HEK293 (cell line): Measurements from ENCODE around the gene ZNHIT3.
"Not testable (repeated sequence)": the region's sequence is repeated elsewhere in the genome, so short reads cannot be mapped to it uniquely, and the experiment has no call there.

ENCODE experiments used
- CTCF ChIA-PET: fragments of 350-600 bp; formaldehyde crosslinking; extraction: SDS; loops from one replicate; lab custom pipeline; 2021; ENCODE audit warnings: antibody characterized with exemption; lab: Yijun Ruan, JAX
- POLR2A ChIA-PET: fragments of 300-600 bp; formaldehyde crosslinking; extraction: SDS; loops from one replicate; lab custom pipeline; 2020; ENCODE audit warnings: antibody characterized with exemption, inconsistent platforms; lab: Yijun Ruan, JAX
- H3K27ac ChIP-seq: fragments of 200-500 bp; sonication (Bioruptor generic); 2 replicates; pipeline ENCODE4 v1.5.1; 2014; ENCODE audit warnings: low read depth, low read length, control low read depth, inconsistent platforms; ENCODE audit errors: extremely low read depth
- H3K36me3 ChIP-seq, 2 experiments: fragments of 200-500 bp in 1 of 2; sonication (Bioruptor generic) in 1 of 2; 1 replicate in 1 of 2; 2 replicates in 1 of 2; pipeline ENCODE4 v1.5.1; 2014 to 2017; ENCODE audit warnings: inconsistent platforms in 2 of 2, low read length in 2 of 2; ENCODE audit not compliant: control insufficient read depth in 2 of 2, insufficient read depth in 1 of 2
- H3K4me1 ChIP-seq: fragments of 200-500 bp; sonication (Bioruptor generic); 2 replicates; pipeline ENCODE4 v1.5.1; 2014; ENCODE audit warnings: mild to moderate bottlenecking, low read length, inconsistent platforms; ENCODE audit not compliant: control insufficient read depth, insufficient read depth
- H3K4me3 ChIP-seq: 2 replicates; pipeline ENCODE4 v1.5.1; 2011; ENCODE audit warnings: low read depth, mild to moderate bottlenecking, control low read depth, low read length, moderate library complexity
- H3K9me3 ChIP-seq: fragments of 200-500 bp; sonication (Bioruptor generic); 2 replicates; pipeline ENCODE4 v1.5.1; 2014; ENCODE audit warnings: low read depth, low read length, inconsistent platforms; ENCODE audit not compliant: control insufficient read depth, insufficient read depth
- EGR2 ChIP-seq: fragments of 450-650 bp; formaldehyde crosslinking; IDR thresholded peaks from 2 replicates; pipeline ENCODE4 v1.5.1; 2016; ENCODE audit warnings: low read depth, missing biosample characterization, missing genetic modification characterization
- PRDM2 ChIP-seq: fragments of 450-650 bp; formaldehyde crosslinking; IDR thresholded peaks from 2 replicates; pipeline ENCODE4 v1.5.1; 2016; ENCODE audit warnings: missing biosample characterization, missing genetic modification characterization, borderline replicate concordance
- ZIC2 ChIP-seq: fragments of 450-650 bp; formaldehyde crosslinking; IDR thresholded peaks from 2 replicates; pipeline ENCODE4 v1.5.1; 2016; ENCODE audit warnings: missing biosample characterization, missing genetic modification characterization
- ZNF140 ChIP-seq: fragments of 450-650 bp; formaldehyde crosslinking; IDR thresholded peaks from 2 replicates; pipeline ENCODE4 v1.5.1; 2016; ENCODE audit warnings: missing biosample characterization, missing genetic modification characterization
- ZNF174 ChIP-seq: fragments of 450-650 bp; formaldehyde crosslinking; IDR thresholded peaks from 2 replicates; pipeline ENCODE4 v1.5.0; 2017; ENCODE audit warnings: missing biosample characterization, mild to moderate bottlenecking, missing genetic modification characterization
- ZNF223 ChIP-seq: fragments of 450-650 bp; formaldehyde crosslinking; IDR thresholded peaks from 2 replicates; pipeline ENCODE4 v1.5.1; 2016; ENCODE audit warnings: missing biosample characterization, missing genetic modification characterization
- ZNF311 ChIP-seq: fragments of 450-650 bp; formaldehyde crosslinking; IDR thresholded peaks from 2 replicates; pipeline ENCODE4 v1.5.1; 2017; ENCODE audit warnings: missing biosample characterization, missing genetic modification characterization, borderline replicate concordance
- ZNF350 ChIP-seq: fragments of 450-650 bp; formaldehyde crosslinking; IDR thresholded peaks from 2 replicates; pipeline ENCODE4 v1.5.0; 2017; ENCODE audit warnings: missing biosample characterization, mild to moderate bottlenecking, missing genetic modification characterization
- ZNF416 ChIP-seq: fragments of 450-650 bp; formaldehyde crosslinking; IDR thresholded peaks from 2 replicates; pipeline ENCODE4 v1.5.1; 2016; ENCODE audit warnings: missing biosample characterization, missing genetic modification characterization
- ZNF521 ChIP-seq: fragments of 450-650 bp; formaldehyde crosslinking; IDR thresholded peaks from 2 replicates; pipeline ENCODE4 v1.5.1; 2017; ENCODE audit warnings: missing biosample characterization, mild to moderate bottlenecking, missing genetic modification characterization
- ZNF558 ChIP-seq: fragments of 450-650 bp; formaldehyde crosslinking; IDR thresholded peaks from 2 replicates; pipeline ENCODE4 v1.5.1; 2016; ENCODE audit warnings: missing biosample characterization, missing genetic modification characterization
- ZNF610 ChIP-seq: fragments of 450-650 bp; formaldehyde crosslinking; IDR thresholded peaks from 2 replicates; pipeline ENCODE4 v1.5.1; 2016; ENCODE audit warnings: missing biosample characterization, missing genetic modification characterization, borderline replicate concordance
- ZNF785 ChIP-seq: fragments of 450-650 bp; formaldehyde crosslinking; IDR thresholded peaks from 2 replicates; pipeline ENCODE4 v1.5.1; 2016; ENCODE audit warnings: missing biosample characterization, missing genetic modification characterization
- TF ChIP-seq, protein P1 (sequence below): fragments of 450-650 bp; formaldehyde crosslinking; IDR thresholded peaks from 2 replicates; pipeline ENCODE4 v1.5.1; 2016; ENCODE audit warnings: missing biosample characterization, missing genetic modification characterization
- TF ChIP-seq, protein P2 (sequence below): fragments of 450-650 bp; formaldehyde crosslinking; IDR thresholded peaks from 2 replicates; pipeline ENCODE4 v1.5.1; 2017; ENCODE audit warnings: missing biosample characterization, missing genetic modification characterization

Gene ZNHIT3

DNA sequence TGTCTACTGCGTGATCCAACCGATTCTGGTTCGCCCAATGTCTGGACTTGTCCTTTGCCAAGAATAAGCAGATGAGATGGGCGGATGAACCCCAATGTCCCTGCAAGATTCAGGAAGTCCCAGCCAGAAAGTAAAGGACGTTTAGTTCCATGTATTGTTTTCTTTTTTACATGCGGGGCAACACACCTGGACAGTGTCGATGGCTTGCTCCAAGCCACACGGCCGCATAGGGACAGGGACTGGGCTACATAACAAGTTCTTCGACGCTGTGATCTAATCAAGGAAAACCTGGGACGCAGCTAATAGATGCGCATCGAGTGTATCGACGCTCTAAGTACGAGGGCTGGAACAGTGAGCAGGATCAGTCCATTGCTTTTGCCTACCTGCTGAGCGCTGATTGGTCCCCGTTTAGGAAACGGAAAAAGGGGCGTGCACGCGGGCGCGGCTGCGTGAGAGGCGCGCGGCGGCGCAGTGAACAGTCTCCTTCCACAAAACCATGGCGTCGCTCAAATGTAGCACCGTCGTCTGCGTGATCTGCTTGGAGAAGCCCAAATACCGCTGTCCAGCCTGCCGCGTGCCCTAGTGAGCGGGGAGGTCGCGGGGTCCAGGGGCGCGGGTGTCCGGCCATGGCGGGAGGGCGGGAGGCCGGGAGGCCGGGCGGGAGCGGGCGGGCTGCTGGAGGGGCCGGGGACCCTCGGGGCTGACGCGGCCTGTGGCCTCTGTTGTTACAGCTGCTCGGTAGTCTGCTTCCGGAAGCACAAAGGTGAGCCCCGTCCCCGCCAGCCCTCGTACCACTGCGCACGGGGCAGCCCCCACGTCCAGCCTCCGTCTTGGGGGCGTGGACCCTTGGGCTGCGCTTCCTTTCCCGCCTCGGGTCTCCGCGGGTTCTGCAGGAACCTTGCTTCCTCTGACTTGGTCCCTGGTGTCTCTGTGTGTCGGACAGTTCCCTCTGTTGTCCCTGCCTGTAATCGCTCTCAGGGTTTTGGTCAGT is at the start of gene ZNHIT3 (continued):
- no peak for TF ChIP-seq EGR2 (tag by site-specific recombination)
- no peak for TF ChIP-seq ZNF174 (tag by site-specific recombination)

- H3K4me1 ChIP-seq, H3K36me3 ChIP-seq, CTCF ChIA-PET, H3K4me3 ChIP-seq, H3K9me3 ChIP-seq, POLR2A ChIA-PET, H3K27ac ChIP-seq: not testable (repeated sequence)
These were observed 44.7 kb upstream of the ZNHIT3 start for GRCh38 chr17:36441792-36442191.

- Histone ChIP-seq H3K9me3 (no peaks in the 10 kb centered on the region), H3K4me3 (no peak overlapping the region), H3K36me3 (no peaks in the 10 kb centered on the region), H3K27ac (no peak overlapping the region), H3K4me1 (no peaks in the 10 kb centered on the region)
- ChIA-PET POLR2A (no interaction called here), CTCF (no interaction called here)
- TF ChIP-seq ZNF521 (no peak), ZNF350 (no peak), ZNF223 (tag by site-specific recombination) (no peak), ZIC2 (no peak), ZNF140 (tag by site-specific recombination) (no peak), ZNF610 (tag by site-specific recombination) (peak; percentile 96), ZNF558 (tag by site-specific recombination) (no peak), ZNF416 (tag by site-specific recombination) (no peak), ZNF311 (tag by site-specific recombination) (no peak), PRDM2 (no peak), EGR2 (tag by site-specific recombination) (no peak), ZNF785 (no peak)
- TF ChIP-seq, protein P1, sequence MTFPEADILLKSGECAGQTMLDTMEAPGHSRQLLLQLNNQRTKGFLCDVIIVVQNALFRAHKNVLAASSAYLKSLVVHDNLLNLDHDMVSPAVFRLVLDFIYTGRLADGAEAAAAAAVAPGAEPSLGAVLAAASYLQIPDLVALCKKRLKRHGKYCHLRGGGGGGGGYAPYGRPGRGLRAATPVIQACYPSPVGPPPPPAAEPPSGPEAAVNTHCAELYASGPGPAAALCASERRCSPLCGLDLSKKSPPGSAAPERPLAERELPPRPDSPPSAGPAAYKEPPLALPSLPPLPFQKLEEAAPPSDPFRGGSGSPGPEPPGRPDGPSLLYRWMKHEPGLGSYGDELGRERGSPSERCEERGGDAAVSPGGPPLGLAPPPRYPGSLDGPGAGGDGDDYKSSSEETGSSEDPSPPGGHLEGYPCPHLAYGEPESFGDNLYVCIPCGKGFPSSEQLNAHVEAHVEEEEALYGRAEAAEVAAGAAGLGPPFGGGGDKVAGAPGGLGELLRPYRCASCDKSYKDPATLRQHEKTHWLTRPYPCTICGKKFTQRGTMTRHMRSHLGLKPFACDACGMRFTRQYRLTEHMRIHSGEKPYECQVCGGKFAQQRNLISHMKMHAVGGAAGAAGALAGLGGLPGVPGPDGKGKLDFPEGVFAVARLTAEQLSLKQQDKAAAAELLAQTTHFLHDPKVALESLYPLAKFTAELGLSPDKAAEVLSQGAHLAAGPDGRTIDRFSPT (tag by site-specific recombination): no peak
- TF ChIP-seq, protein P2, sequence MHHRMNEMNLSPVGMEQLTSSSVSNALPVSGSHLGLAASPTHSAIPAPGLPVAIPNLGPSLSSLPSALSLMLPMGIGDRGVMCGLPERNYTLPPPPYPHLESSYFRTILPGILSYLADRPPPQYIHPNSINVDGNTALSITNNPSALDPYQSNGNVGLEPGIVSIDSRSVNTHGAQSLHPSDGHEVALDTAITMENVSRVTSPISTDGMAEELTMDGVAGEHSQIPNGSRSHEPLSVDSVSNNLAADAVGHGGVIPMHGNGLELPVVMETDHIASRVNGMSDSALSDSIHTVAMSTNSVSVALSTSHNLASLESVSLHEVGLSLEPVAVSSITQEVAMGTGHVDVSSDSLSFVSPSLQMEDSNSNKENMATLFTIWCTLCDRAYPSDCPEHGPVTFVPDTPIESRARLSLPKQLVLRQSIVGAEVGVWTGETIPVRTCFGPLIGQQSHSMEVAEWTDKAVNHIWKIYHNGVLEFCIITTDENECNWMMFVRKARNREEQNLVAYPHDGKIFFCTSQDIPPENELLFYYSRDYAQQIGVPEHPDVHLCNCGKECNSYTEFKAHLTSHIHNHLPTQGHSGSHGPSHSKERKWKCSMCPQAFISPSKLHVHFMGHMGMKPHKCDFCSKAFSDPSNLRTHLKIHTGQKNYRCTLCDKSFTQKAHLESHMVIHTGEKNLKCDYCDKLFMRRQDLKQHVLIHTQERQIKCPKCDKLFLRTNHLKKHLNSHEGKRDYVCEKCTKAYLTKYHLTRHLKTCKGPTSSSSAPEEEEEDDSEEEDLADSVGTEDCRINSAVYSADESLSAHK: 0 out of 2 replicates have a peak, but pooled peaks have one; percentile 21
These were observed 42.7 kb upstream of the ZNHIT3 start for GRCh38 chr17:36443777-36444176.

DNA sequence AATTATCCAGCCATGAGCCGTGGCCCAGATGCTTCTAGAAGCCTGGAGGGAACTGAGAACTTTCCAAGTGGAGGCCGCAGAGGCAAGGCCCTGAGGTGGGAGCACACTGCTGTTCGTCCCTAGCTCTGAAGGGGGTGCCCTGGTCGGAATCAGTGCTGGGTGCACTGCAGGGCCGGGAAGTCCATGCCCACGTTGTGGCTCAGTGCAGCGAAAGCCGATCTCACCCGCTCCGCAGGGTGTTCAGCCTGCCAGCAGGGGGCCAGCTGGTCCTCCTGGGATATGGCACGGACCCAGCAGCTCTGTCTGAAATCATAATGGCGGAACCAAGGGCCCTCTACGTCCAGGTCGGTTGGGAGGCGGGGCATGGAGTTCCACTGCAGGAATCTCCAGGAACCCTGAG is 36.5 kb upstream of the ZNHIT3 start:
- CTCF ChIA-PET, H3K27ac ChIP-seq, H3K4me3 ChIP-seq, H3K9me3 ChIP-seq, POLR2A ChIA-PET, H3K4me1 ChIP-seq, H3K36me3 ChIP-seq: not testable (repeated sequence)

DNA sequence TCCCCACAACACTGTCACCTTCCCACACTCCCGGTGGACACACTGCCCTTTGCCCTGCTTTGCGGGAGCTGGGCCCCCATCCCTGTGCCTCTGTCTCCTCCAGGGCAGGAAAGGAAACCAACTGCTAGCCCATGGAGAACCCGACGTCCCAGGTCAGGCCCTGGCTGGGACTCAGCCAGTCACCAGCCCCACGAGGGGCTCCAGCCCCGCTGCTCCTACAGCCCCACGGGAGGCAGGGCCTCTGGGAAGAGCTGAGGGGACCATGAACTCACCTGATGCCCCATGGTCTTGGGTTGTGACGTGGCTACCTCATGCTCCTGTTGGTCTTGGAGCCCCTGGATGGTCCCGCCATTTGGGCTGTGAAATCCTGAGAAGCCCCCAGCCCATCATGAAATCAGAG is 33.6 kb upstream of the ZNHIT3 start:
- H3K9me3 ChIP-seq, CTCF ChIA-PET, H3K27ac ChIP-seq, POLR2A ChIA-PET, H3K4me1 ChIP-seq, H3K36me3 ChIP-seq, H3K4me3 ChIP-seq: not testable (repeated sequence)
